Panc1 (cell line): ENCODE data around the gene ZBP1. TPM values are rescaled to one million over a fixed set of nuclear protein-coding genes. Genes with fewer than 3 reads are reported as not detected.

Experiments used
- ATAC-seq: fragments of 200-7000 bp; cut with Tn5 transposase; 2 replicates; pipeline ENCODE4 v1.9.1; 2020; ENCODE audit warnings: mild to moderate bottlenecking, moderate library complexity
- BruUV-seq: library from RNA; stranded (reverse); fragments of 400-500 nt; replicated peaks from 2 replicates; lab custom pipeline; 2021; lab: Mats Ljungman, UMichigan
- CTCF ChIA-PET: fragments of 300-600 bp; sonication (Branson Sonifier 250); formaldehyde crosslinking; loops from one replicate; lab custom pipeline; 2022; ENCODE audit warnings: antibody characterized with exemption; lab: Charles Lee
- POLR2A ChIA-PET: fragments of 300-600 bp; sonication (Branson Sonifier 250); formaldehyde crosslinking; loops from one replicate; lab custom pipeline; 2022; ENCODE audit warnings: antibody characterized with exemption; lab: Charles Lee
- DNase-seq: peaks from one replicate; pipeline ENCODE4 v3.0.0-alpha.2; 2010; ENCODE audit warnings: low read depth, low spot score
- H3K27ac ChIP-seq: 2 replicates; pipeline ENCODE4 v1.5.1; 2011; ENCODE audit warnings: mild to moderate bottlenecking, low read length, inconsistent platforms
- H3K27me3 ChIP-seq: fragments of 200-500 bp; sonication (Bioruptor generic); 2 replicates; pipeline ENCODE4 v1.6.0; 2014; ENCODE audit warnings: low read length, inconsistent platforms; ENCODE audit not compliant: control insufficient read depth, insufficient read depth
- H3K36me3 ChIP-seq: fragments of 200-500 bp; sonication (Bioruptor generic); 2 replicates; pipeline ENCODE4 v1.5.1; 2014; ENCODE audit warnings: inconsistent platforms, mild to moderate bottlenecking, low read length, moderate library complexity; ENCODE audit not compliant: control insufficient read depth, insufficient read depth
- H3K4me1 ChIP-seq: 2 replicates; pipeline ENCODE4 v1.5.1; 2011; ENCODE audit warnings: inconsistent platforms, mild to moderate bottlenecking, low read length, moderate library complexity; ENCODE audit not compliant: control insufficient read depth, insufficient read depth
- H3K4me3 ChIP-seq, 2 experiments: 2 replicates each; pipeline ENCODE4 v1.5.1; 2011 to 2012; ENCODE audit warnings: low read depth in 2 of 2, low read length in 2 of 2, mild to moderate bottlenecking in 2 of 2, inconsistent platforms in 1 of 2, moderate library complexity in 1 of 2
- H3K9me3 ChIP-seq: fragments of 200-500 bp; sonication (Bioruptor generic); 2 replicates; pipeline ENCODE4 v1.5.1; 2014; ENCODE audit warnings: low read depth, mild to moderate bottlenecking, inconsistent platforms, low read length, moderate library complexity; ENCODE audit not compliant: control insufficient read depth, insufficient read depth
- CTCF ChIP-seq: fragments of 450-650 bp; IDR thresholded peaks from 2 replicates; pipeline ENCODE4 v1.5.1; 2017; ENCODE audit warnings: mild to moderate bottlenecking
- POLR2AphosphoS5 ChIP-seq: IDR thresholded peaks from 2 replicates; pipeline ENCODE4 v1.6.1; 2012; ENCODE audit warnings: mild to moderate bottlenecking, low read depth, low read length, moderate library complexity
- REST ChIP-seq, 2 experiments: IDR thresholded peaks; 2 replicates each; pipeline ENCODE4 v1.6.1; 2011 to 2012; ENCODE audit warnings: low read depth in 2 of 2, control low read depth in 1 of 2, low read length in 1 of 2, mild to moderate bottlenecking in 1 of 2, moderate library complexity in 1 of 2; ENCODE audit not compliant: insufficient read depth in 1 of 2
- SIN3A ChIP-seq: IDR thresholded peaks from 2 replicates; pipeline ENCODE4 v1.6.1; 2012; ENCODE audit warnings: low read depth, mild to moderate bottlenecking, low read length, moderate library complexity, borderline replicate concordance; ENCODE audit not compliant: insufficient read depth
- TCF7L2 ChIP-seq: IDR thresholded peaks from 2 replicates; pipeline ENCODE4 v1.6.1; 2011; ENCODE audit warnings: mild to moderate bottlenecking, low read depth, low read length, inconsistent platforms
- in situ Hi-C: cut with HindIII; loops from 2 replicates; pipeline ENCODE4 v1.10.0; 2016; ENCODE audit warnings: low sequenced_read_pairs, low pct_unique_long_range_greater_than_20kb
- intact Hi-C: fragments of 100-400 bp; cut with micrococcal nuclease; formaldehyde crosslinking; loops from one replicate; pipeline ENCODE4 v1.10.0; 2022; ENCODE audit not compliant: unreplicated experiment
- total RNA-seq: library from RNA; stranded (reverse); gene quantifications from one replicate; pipeline ENCODE4 v1.2.1, GENCODE V29; 2021; ENCODE audit not compliant: unreplicated experiment

Gene ZBP1
- total RNA-seq, 1 experiment from 2014 or later = not detected

- no TSS peak for BruUV-seq
- no peaks in the 10 kb centered on the region for H3K27me3 ChIP-seq
These were observed 11.7 kb downstream of the ZBP1 start for GRCh38 chr20:57608516-57608915.

GRCh38 chr20:57605878-57606277, 14.3 kb downstream of the ZBP1 start:
- TF ChIP-seq POLR2AphosphoS5 = no peak
- Histone ChIP-seq H3K4me3 (no peak overlapping the region), H3K36me3 (no peaks in the 10 kb centered on the region), H3K27me3 (no peaks in the 10 kb centered on the region), H3K4me1 (no peaks in the 10 kb centered on the region), H3K9me3 (no peaks in the 10 kb centered on the region), H3K27ac (no peak overlapping the region)
- CTCF ChIA-PET = interaction anchor here (0.7 kb wide), 1 partner anchor 11 kb away, joined by 3 read pairs; no protein-coding TSS in a partner anchor
- in situ Hi-C loops (no loop called here), intact Hi-C loops (no loop called here)
- POLR2A ChIA-PET = interaction anchor here (0.6 kb wide), 1 partner anchor 538 kb away, joined by 4 read pairs; no protein-coding TSS in a partner anchor
- BruUV-seq = no TSS peak
- no peak for DNase-seq
- ATAC-seq = no peak

More at GRCh38 chr20:57608516-57608915, 11.7 kb downstream of the ZBP1 start:
- in situ Hi-C loops = no loop called here
- Histone ChIP-seq H3K4me3 (no peak overlapping the region), H3K36me3 (no peaks in the 10 kb centered on the region), H3K27ac (no peak overlapping the region), H3K4me1 (no peaks in the 10 kb centered on the region; the same call in 1 of the 2 replicates), H3K9me3 (no peaks in the 10 kb centered on the region)
- intact Hi-C loops = no loop called here
- ATAC-seq (no peak), DNase-seq (no peak)
- TF ChIP-seq CTCF (no peak), TCF7L2 (no peak), POLR2AphosphoS5 (no peak), REST (IDR thresholded peaks at IDR 0.05; ENCODE audit: insufficient read depth in 1 of 2, low read depth in 2 of 2, low read length in 1 of 2) (no peak), SIN3A (no peak)
- ChIA-PET CTCF (no interaction called here), POLR2A (no interaction called here)

GRCh38 chr20:57605045-57605444, 15.2 kb downstream of the ZBP1 start:
- no peak overlapping the region for H3K4me3 ChIP-seq

More at GRCh38 chr20:57605045-57605444, 15.2 kb downstream of the ZBP1 start:
- in situ Hi-C loops = no loop called here
- no peak for TF ChIP-seq SIN3A
- no peak for TF ChIP-seq TCF7L2
- TF ChIP-seq POLR2AphosphoS5 = no peak
- no peak for TF ChIP-seq REST (IDR thresholded peaks at IDR 0.05; ENCODE audit: insufficient read depth in 1 of 2, low read depth in 2 of 2, low read length in 1 of 2)
- TF ChIP-seq CTCF = no peak
- H3K36me3 ChIP-seq = no peaks in the 10 kb centered on the region
- no peak for ATAC-seq
- CTCF ChIA-PET = no interaction called here
- no peak overlapping the region for H3K27ac ChIP-seq
- intact Hi-C loops = no loop called here
- POLR2A ChIA-PET = no interaction called here
- no peaks in the 10 kb centered on the region for H3K4me1 ChIP-seq
- DNase-seq = no peak
- no peaks in the 10 kb centered on the region for H3K9me3 ChIP-seq
- no peaks in the 10 kb centered on the region for H3K27me3 ChIP-seq
- no TSS peak for BruUV-seq
